Endothelial cell of coronary artery (primary cell): ENCODE measurements around the gene DCAF4L1. TPM values are rescaled to one million over a fixed set of nuclear protein-coding genes. Genes with fewer than 3 reads are reported as not detected.

Source experiments
- total RNA-seq: library from RNA; depleted of rRNA; stranded (reverse); fragments of >200 nt; gene quantifications from 2 replicates; pipeline ENCODE4 v1.2.3, GENCODE V29; 2014

DCAF4L1 gene, protein sequence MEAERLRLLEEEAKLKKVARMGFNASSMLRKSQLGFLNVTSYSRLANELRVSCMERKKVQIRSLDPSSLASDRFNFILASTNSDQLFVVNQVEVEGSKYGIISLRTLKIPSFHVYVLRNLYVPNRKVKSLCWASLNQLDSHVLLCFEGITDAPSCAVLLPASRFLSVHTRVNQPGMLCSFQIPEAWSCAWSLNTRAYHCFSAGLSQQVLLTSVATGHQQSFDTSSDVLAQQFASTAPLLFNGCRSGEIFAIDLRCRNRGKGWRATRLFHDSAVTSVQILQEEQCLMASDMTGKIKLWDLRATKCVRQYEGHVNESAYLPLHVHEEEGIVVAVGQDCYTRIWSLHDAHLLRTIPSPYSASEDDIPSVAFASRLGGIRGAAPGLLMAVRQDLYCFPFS
- 0.09 and 0.19 TPM in 2 replicates for total RNA-seq

GRCh38 chr4:41981456-41981855 lies at the start of gene DCAF4L1:
TSS of gene DCAF4L1 (plus strand) at chr4:41981756. CDS start at chr4:41981793, 37 bp downstream.

GRCh38 chr4:41934901-41935651 lies 46.5 kb upstream of the DCAF4L1 start, which contains the start of gene TMEM33:
TSS of gene TMEM33 (plus strand) at chr4:41935429. CDS start at chr4:41935485, 56 bp downstream.

GRCh38 chr4:41990365-41991111 lies 9.0 kb downstream of the DCAF4L1 start, which contains the start of gene SLC30A9:
TSS of gene SLC30A9 (plus strand) at chr4:41990530. CDS start at chr4:41990652, 122 bp downstream.

Other genes with a start within 250 kb of the DCAF4L1 start
- not detected in 2 replicates for gene PHOX2B, start 233.0 kb upstream of the DCAF4L1 start, total RNA-seq
- gene TMEM33, start 46.3 kb upstream of the DCAF4L1 start, total RNA-seq: 41.5 and 45.7 TPM in 2 replicates
- gene SLC30A9, start 8.8 kb downstream of the DCAF4L1 start, total RNA-seq: 46.3 and 47.8 TPM in 2 replicates
- gene BEND4, start 170.9 kb downstream of the DCAF4L1 start, total RNA-seq: 0.19 and 0.27 TPM in 2 replicates